H1 (cell line): ENCODE results near the gene CEP85. TPM values are rescaled to one million over a fixed set of nuclear protein-coding genes. Genes with fewer than 3 reads are reported as not detected.

Experiments used
- BCL11A ChIP-seq, 2 experiments: IDR thresholded peaks; one replicate each; pipeline ENCODE4 v1.6.1; 2011; ENCODE audit warnings: low read depth in 2 of 2, low read length in 2 of 2, mild to moderate bottlenecking in 2 of 2
- CTBP2 ChIP-seq: IDR thresholded peaks from 2 replicates; pipeline ENCODE4 v1.7.0; 2011; ENCODE audit warnings: borderline replicate concordance, mild to moderate bottlenecking, moderate library complexity, mixed read lengths, low read length; ENCODE audit not compliant: insufficient read depth, insufficient read length
- EP300 ChIP-seq, 2 experiments: IDR thresholded peaks; 1 replicate in 1 of 2; 2 replicates in 1 of 2; pipeline ENCODE4 v1.6.1; 2011 to 2012; ENCODE audit warnings: low read depth in 2 of 2, low read length in 2 of 2, mild to moderate bottlenecking in 2 of 2, borderline replicate concordance in 1 of 2, inconsistent platforms in 1 of 2, moderate library complexity in 1 of 2
- GABPA ChIP-seq: IDR thresholded peaks from 2 replicates; pipeline ENCODE4 v1.6.1; 2011; ENCODE audit warnings: mild to moderate bottlenecking, low read length, moderate library complexity, borderline replicate concordance; ENCODE audit not compliant: insufficient read depth
- HDAC2 ChIP-seq, 2 experiments: fragments of 300-600 bp in 1 of 2; sonication (generic) in 1 of 2; IDR thresholded peaks; 2 replicates each; pipeline ENCODE4 v1.6.1; 2011 to 2012; ENCODE audit warnings: low read depth in 2 of 2, low read length in 2 of 2, mild to moderate bottlenecking in 2 of 2, moderate library complexity in 2 of 2, borderline replicate concordance in 1 of 2, inconsistent platforms in 1 of 2
- KDM4A ChIP-seq: IDR thresholded peaks from one replicate; pipeline ENCODE4 v1.7.1; 2012; ENCODE audit warnings: low read depth, mild to moderate bottlenecking, moderate library complexity, low read length, inconsistent platforms; ENCODE audit not compliant: severe bottlenecking
- MAFK ChIP-seq: IDR thresholded peaks from 2 replicates; pipeline ENCODE4 v1.6.1; 2012; ENCODE audit warnings: low read depth, mild to moderate bottlenecking, improper control_type of control experiment, low read length
- RBBP5 ChIP-seq: IDR thresholded peaks from 2 replicates; pipeline ENCODE4 v1.7.1; 2012; ENCODE audit warnings: low read depth, mild to moderate bottlenecking, inconsistent platforms, low read length, moderate library complexity, borderline replicate concordance
- SAP30 ChIP-seq: fragments of 300-600 bp; sonication (generic); IDR thresholded peaks from 2 replicates; pipeline ENCODE4 v1.7.1; 2012; ENCODE audit warnings: low read length, moderate library complexity, mild to moderate bottlenecking, inconsistent platforms; ENCODE audit not compliant: insufficient read depth, insufficient replicate concordance
- TAF7 ChIP-seq: optimal IDR thresholded peaks from 2 replicates; pipeline ENCODE3; 2011; ENCODE audit warnings: low read depth, mild to moderate bottlenecking, inconsistent platforms, low read length, moderate library complexity, borderline replicate concordance
- TCF12 ChIP-seq: IDR thresholded peaks from 2 replicates; pipeline ENCODE4 v1.6.1; 2011; ENCODE audit warnings: low read depth, mild to moderate bottlenecking, low read length
- TEAD4 ChIP-seq: IDR thresholded peaks from 2 replicates; pipeline ENCODE4 v1.6.1; 2012; ENCODE audit warnings: low read depth, low read length, inconsistent platforms, mixed read lengths
- YY1 ChIP-seq: IDR thresholded peaks from 2 replicates; pipeline ENCODE4 v1.6.1; 2011; ENCODE audit warnings: low read depth, mild to moderate bottlenecking, low read length
- polyA plus RNA-seq, 7 experiments: library from polyadenylated mRNA; depleted of rRNA in 3 of 7; stranded (reverse) in 5 of 7; unstranded in 2 of 7; fragments of >200 nt in 5 of 7; fragments of 200-250 nt in 2 of 7; gene quantifications; 1 replicate in 5 of 7; 2 replicates in 1 of 7; 4 replicates in 1 of 7; pipeline versions ENCODE4 v1.2.1 to v1.2.3, GENCODE V29; 2011 to 2013; ENCODE audit warnings: missing spikeins in 2 of 7, mixed read lengths in 2 of 7
- total RNA-seq: library from RNA; stranded (reverse); fragmentation: NEBNext Ultra II Directional; extraction: Animal tissue kit (Norgen Biotek cat#: 25700); gene quantifications from 2 replicates; pipeline ENCODE4 v1.2.1, GENCODE V29; 2021
- TF ChIP-seq, protein P1 (sequence below): IDR thresholded peaks from 2 replicates; pipeline ENCODE4 v1.6.1; 2012; ENCODE audit warnings: inconsistent platforms
- TF ChIP-seq, protein P2 (sequence below), 3 experiments: IDR thresholded peaks; 1 replicate in 2 of 3; 2 replicates in 1 of 3; pipeline versions ENCODE4 v1.5.1 to v1.6.1; 2011; ENCODE audit warnings: low read length in 3 of 3, mild to moderate bottlenecking in 3 of 3, inconsistent platforms in 2 of 3, low read depth in 1 of 3, moderate library complexity in 1 of 3; ENCODE audit not compliant: insufficient read depth in 1 of 3; ENCODE audit errors: control extremely low read depth in 1 of 3
- TF ChIP-seq, protein P3 (sequence below): IDR thresholded peaks from 2 replicates; pipeline ENCODE4 v1.6.1; 2012; ENCODE audit warnings: low read length, inconsistent platforms

CEP85 gene
- total and polyA plus RNA-seq, 2 of the 8 experiments (the other 6 are each of a cell fraction or from before 2014, with no cell fraction given) = 40.4 to 43.7 TPM

DNA sequence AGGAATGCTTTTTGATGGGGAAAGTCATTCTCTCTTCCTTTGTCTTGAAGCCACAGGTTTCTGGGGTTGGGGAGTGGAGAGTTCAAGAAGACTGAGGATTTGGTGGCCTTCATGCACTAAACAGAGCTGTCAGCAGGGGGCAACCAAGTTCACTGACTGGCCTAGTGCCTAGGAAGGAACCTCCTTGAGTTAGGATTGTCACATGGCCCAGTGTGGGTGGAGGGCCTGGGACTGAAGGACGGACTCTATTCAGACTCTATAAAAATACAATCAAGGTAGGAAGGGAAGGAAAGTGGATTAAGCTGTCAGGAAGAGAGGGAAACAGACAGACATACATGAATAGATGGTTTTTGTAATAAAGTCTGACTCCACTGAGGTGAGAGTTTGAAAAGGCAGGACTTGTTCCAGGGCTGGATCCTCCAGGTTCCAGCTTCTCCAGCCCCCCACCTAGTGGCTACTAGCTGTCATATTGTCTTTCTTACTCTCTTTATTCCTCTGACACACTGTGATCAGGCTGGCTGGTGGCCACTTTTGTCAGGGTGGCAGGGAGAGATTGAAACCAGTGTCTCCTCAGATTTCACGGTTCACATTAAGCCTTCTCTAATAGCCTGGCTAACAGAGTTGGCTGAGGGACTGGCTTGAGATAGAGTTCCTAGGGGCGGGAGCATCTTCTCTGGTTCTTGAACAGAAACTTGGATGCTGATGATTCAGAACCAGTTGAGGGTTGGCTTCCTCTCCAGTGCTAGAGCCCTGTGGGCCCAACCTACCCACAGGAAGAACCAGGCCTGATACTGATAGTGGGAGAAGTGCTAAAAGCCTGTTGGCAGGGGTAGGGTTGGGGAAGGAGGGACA is 41.8 kb downstream of the CEP85 start (continued):
- no peak for TF ChIP-seq TEAD4
- TF ChIP-seq HDAC2 (IDR thresholded peaks at IDR 0.05; ENCODE audit: borderline replicate concordance in 1 of 2, low read depth in 2 of 2, low read length in 2 of 2) = no peak
- TF ChIP-seq BCL11A (IDR thresholded peaks at IDR 0.05; ENCODE audit: low read depth in 2 of 2, low read length in 2 of 2) = no peak
- 0 out of 2 replicates have a peak, but pooled peaks have one; percentile 55 for TF ChIP-seq GABPA
- TF ChIP-seq, protein P1, sequence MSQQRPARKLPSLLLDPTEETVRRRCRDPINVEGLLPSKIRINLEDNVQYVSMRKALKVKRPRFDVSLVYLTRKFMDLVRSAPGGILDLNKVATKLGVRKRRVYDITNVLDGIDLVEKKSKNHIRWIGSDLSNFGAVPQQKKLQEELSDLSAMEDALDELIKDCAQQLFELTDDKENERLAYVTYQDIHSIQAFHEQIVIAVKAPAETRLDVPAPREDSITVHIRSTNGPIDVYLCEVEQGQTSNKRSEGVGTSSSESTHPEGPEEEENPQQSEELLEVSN = no peak
- peak in 1 of 2 experiments; percentile 26; a peak in 1 of 3 replicates for TF ChIP-seq EP300 (IDR thresholded peaks at IDR 0.05; ENCODE audit: borderline replicate concordance in 1 of 2, low read depth in 2 of 2, low read length in 2 of 2)
- no peak for TF ChIP-seq SAP30
- no peak for TF ChIP-seq KDM4A
- TF ChIP-seq CTBP2 = no peak
- TF ChIP-seq TAF7 = no peak
- TF ChIP-seq, protein P2, sequence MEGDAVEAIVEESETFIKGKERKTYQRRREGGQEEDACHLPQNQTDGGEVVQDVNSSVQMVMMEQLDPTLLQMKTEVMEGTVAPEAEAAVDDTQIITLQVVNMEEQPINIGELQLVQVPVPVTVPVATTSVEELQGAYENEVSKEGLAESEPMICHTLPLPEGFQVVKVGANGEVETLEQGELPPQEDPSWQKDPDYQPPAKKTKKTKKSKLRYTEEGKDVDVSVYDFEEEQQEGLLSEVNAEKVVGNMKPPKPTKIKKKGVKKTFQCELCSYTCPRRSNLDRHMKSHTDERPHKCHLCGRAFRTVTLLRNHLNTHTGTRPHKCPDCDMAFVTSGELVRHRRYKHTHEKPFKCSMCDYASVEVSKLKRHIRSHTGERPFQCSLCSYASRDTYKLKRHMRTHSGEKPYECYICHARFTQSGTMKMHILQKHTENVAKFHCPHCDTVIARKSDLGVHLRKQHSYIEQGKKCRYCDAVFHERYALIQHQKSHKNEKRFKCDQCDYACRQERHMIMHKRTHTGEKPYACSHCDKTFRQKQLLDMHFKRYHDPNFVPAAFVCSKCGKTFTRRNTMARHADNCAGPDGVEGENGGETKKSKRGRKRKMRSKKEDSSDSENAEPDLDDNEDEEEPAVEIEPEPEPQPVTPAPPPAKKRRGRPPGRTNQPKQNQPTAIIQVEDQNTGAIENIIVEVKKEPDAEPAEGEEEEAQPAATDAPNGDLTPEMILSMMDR (IDR thresholded peaks at IDR 0.05; ENCODE audit: control extremely low read depth in 1 of 3, insufficient read depth in 1 of 3, low read depth in 1 of 3, low read length in 3 of 3) = peak; percentile 61 to 85 (median 83)
- TF ChIP-seq RBBP5 = no peak
- TF ChIP-seq TCF12 = no peak
- TF ChIP-seq MAFK = no peak
- TF ChIP-seq YY1 = 0 out of 2 replicates have a peak, but pooled peaks have one; percentile 56
- TF ChIP-seq, protein P3, sequence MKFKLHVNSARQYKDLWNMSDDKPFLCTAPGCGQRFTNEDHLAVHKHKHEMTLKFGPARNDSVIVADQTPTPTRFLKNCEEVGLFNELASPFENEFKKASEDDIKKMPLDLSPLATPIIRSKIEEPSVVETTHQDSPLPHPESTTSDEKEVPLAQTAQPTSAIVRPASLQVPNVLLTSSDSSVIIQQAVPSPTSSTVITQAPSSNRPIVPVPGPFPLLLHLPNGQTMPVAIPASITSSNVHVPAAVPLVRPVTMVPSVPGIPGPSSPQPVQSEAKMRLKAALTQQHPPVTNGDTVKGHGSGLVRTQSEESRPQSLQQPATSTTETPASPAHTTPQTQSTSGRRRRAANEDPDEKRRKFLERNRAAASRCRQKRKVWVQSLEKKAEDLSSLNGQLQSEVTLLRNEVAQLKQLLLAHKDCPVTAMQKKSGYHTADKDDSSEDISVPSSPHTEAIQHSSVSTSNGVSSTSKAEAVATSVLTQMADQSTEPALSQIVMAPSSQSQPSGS = 0 out of 2 replicates have a peak, but pooled peaks have one; percentile 38
